GM12865 (cell line): ENCODE results near the gene GSDMA.
"Not testable (repeated sequence)": the region's sequence is repeated elsewhere in the genome, so short reads cannot be mapped to it uniquely, and the experiment has no call there.

Experiments
- DNase-seq: peaks from one replicate; pipeline ENCODE4 v3.0.0; 2010; ENCODE audit warnings: low read depth
- H3K4me3 ChIP-seq: 2 replicates; pipeline ENCODE4 v1.5.1; 2011; ENCODE audit warnings: mild to moderate bottlenecking, low read depth, low read length, control low read depth
- CTCF ChIP-seq: IDR thresholded peaks from 2 replicates; pipeline ENCODE4 v1.5.1; 2011; ENCODE audit warnings: low read length, control low read depth, low read depth, inconsistent platforms; ENCODE audit not compliant: insufficient read depth; ENCODE audit errors: missing control alignments

GSDMA gene

GRCh38 chr17:40004072-40004471 lies 41.3 kb downstream of the GSDMA start:
- DNase-seq: no peak
- TF ChIP-seq CTCF: no peak
- no peak overlapping the region for H3K4me3 ChIP-seq

GRCh38 chr17:40004712-40005111 lies 41.9 kb downstream of the GSDMA start:
- H3K4me3 ChIP-seq: no peak overlapping the region
- DNase-seq: no peak
- no peak for TF ChIP-seq CTCF

- no peak for TF ChIP-seq CTCF
- DNase-seq: no peak
- no peak overlapping the region for H3K4me3 ChIP-seq
These were observed 42.7 kb downstream of the GSDMA start for GRCh38 chr17:40005520-40005919.

GRCh38 chr17:40010946-40011500 lies 48.2 kb downstream of the GSDMA start:
- H3K4me3 ChIP-seq, DNase-seq: not testable (repeated sequence)

GRCh38 chr17:40012017-40012647 lies 49.3 kb downstream of the GSDMA start:
- not testable (repeated sequence) for H3K4me3 ChIP-seq, DNase-seq

GRCh38 chr17:40014375-40014980 lies 51.7 kb downstream of the GSDMA start:
- no peak for TF ChIP-seq CTCF
- DNase-seq: peak; percentile 42
- H3K4me3 ChIP-seq: no peak overlapping the region

GRCh38 chr17:40015005-40015997 lies 52.5 kb downstream of the GSDMA start, which contains the start of gene CSF3:
CSF3 (plus strand) TSS chr17:40015440; CDS start chr17:40015475, 35 bp downstream.
- no peak for TF ChIP-seq CTCF
- no peak for DNase-seq
- H3K4me3 ChIP-seq: peak within 1 kb of the TSS; percentile 10
